Activated CD4-positive, alpha-beta T cell treated with anti-CD3 and anti-CD28 coated beads for 36 hours (primary cell): ENCODE data around the gene RRM1. TPM values are rescaled to one million over a fixed set of nuclear protein-coding genes. Genes with fewer than 3 reads are reported as not detected.

Source experiments
- ATAC-seq: fragments of 200-7000 bp; cut with Tn5 transposase; one replicate; pipeline ENCODE4 v1.10.0; 2021; ENCODE audit warnings: mild to moderate bottlenecking, moderate library complexity
- CTCF ChIA-PET: fragments of 350-600 bp; sonication (Branson Sonifier 250); formaldehyde crosslinking; loops from one replicate; lab custom pipeline; 2021; ENCODE audit warnings: antibody characterized with exemption; lab: Charles Lee
- POLR2A ChIA-PET: fragments of 350-600 bp; sonication (Branson Sonifier 250); formaldehyde crosslinking; loops from one replicate; lab custom pipeline; 2021; ENCODE audit warnings: antibody characterized with exemption, inconsistent platforms; lab: Charles Lee
- DNase-seq: peaks from one replicate; pipeline ENCODE4 v3.0.0-alpha.2; 2020
- H3K27ac Mint-ChIP-seq: one replicate; pipeline ENCODE4 v1.8.0; 2021; ENCODE audit warnings: mixed read lengths
- H3K27me3 Mint-ChIP-seq: one replicate; pipeline ENCODE4 v1.8.0; 2021; ENCODE audit warnings: mixed read lengths
- H3K36me3 Mint-ChIP-seq: one replicate; pipeline ENCODE4 v1.8.0; 2021; ENCODE audit warnings: low read depth, mixed read lengths
- H3K4me1 Mint-ChIP-seq: one replicate; pipeline ENCODE4 v1.8.0; 2021; ENCODE audit warnings: mixed read lengths
- H3K4me3 Mint-ChIP-seq: one replicate; pipeline ENCODE4 v1.8.0; 2021; ENCODE audit warnings: mild to moderate bottlenecking, moderate library complexity, mixed read lengths
- H3K9me3 Mint-ChIP-seq: one replicate; pipeline ENCODE4 v1.8.0; 2021; ENCODE audit warnings: low read depth, mixed read lengths
- intact Hi-C, 2 experiments: fragments of 100-400 bp; cut with DNase I in 1 of 2; cut with micrococcal nuclease in 1 of 2; formaldehyde crosslinking; loops; one replicate each; pipeline versions ENCODE4 v1.14.2 to v1.15.1; 2022 to 2024; cut with DNase I, micrococcal nuclease
- total RNA-seq, 2 experiments: library from RNA; stranded (reverse); gene quantifications; one replicate each; pipeline ENCODE4 v1.2.3, GENCODE V29; 2021

The RRM1 gene
- total RNA-seq, 2 experiments from 2014 or later, result 220 to 259 TPM

DNA sequence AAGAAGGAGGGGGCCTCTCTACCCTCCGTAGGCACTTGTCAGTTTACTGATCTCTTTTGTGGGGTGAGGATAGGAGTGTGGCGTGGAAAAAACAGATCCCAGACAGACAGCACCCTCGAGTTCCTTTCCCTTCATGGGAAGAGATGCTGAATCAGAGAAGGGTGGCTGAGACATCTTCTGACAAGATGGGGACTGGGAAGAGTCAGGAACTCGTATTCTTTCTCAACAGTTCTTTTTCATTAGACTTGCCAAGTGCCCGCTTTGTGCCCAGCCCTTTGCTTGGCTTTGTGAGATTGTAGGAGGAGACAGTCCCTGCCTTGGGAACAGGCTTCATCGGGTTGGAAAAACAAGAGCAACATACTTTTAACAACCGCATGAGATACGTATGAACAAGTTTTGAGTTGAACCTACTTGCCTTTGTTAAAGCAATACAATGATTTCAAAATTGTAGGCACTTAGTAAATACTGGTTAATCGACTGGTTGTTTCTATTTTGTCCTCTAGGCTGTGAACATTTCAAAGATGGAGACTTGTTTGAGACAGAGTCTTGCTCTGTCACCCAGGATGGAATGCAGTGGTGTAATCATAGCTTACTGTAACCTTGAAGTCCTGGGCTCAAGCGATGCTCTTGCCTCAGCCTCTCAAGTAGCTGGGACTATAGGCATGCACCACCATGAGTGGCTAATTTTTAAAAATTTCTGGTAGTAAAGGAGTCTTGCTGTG, 1.1 kb downstream of the RRM1 start:
- peaks cover 40% of the 10 kb centered on the region for H3K36me3 Mint-ChIP-seq
- DNase-seq, result peak; percentile 16
- ChIA-PET CTCF (interaction anchor here (0.9 to 1.7 kb wide), 4 partner anchors 10 to 287 kb away, joined by 3 to 6 read pairs (median 4); partner anchors contain the start of gene PGAP2), POLR2A (interaction anchor here (0.6 to 2.3 kb wide), 4 partner anchors 234 to 298 kb away, joined by 3 to 7 read pairs (median 4); partner anchors contain the start of genes NUP98 and STIM1)
- intact Hi-C loops, result loop anchor here in 1 of 2 experiments (10.0 kb wide), 1 partner anchor 1111 kb away; no protein-coding TSS in a partner anchor
- H3K9me3 Mint-ChIP-seq, result no peaks in the 10 kb centered on the region
- H3K4me3 Mint-ChIP-seq, result peak overlapping the region; percentile 98
- H3K27ac Mint-ChIP-seq, result peak overlapping the region; percentile 97
- peaks cover 66% of the 10 kb centered on the region for H3K4me1 Mint-ChIP-seq
- ATAC-seq, result no peak
- no peaks in the 10 kb centered on the region for H3K27me3 Mint-ChIP-seq

DNA sequence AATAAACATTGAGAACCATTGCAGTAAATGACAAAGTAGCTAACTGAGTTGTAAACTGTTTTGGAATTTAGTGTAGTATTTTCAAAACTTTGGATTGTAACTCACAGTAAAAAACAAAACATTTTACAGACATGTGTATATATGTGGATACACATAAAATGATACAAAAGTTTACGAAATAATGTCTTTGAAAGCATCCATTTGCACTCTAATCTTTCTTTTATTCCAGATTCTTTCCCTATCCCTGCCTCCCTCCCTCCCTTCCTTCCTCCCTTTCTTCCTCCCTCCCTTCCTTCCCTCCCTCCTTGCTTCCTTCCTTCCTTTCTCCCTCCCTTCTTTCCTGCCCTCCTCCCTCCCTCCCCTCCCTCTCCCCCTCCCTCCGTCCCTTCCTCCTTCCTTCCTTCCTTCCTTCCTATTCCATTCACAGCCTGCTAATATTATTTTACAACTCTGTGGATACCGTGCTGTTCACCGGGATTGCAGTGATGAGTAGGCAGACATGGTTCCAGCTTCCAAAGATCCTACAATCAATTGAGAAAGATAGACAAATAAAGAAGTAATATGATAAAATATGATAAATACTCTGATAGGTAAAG, 3.5 kb downstream of the RRM1 start:
- Mint-ChIP-seq H3K27me3 (no peaks in the 10 kb centered on the region), H3K27ac (no peak overlapping the region), H3K9me3 (no peaks in the 10 kb centered on the region), H3K4me3 (no peak overlapping the region), H3K36me3 (peaks cover 44% of the 10 kb centered on the region), H3K4me1 (peaks cover 52% of the 10 kb centered on the region)
- intact Hi-C loops, result loop anchor here in 1 of 2 experiments (10.0 kb wide), 1 partner anchor 1113 kb away; no protein-coding TSS in a partner anchor
- DNase-seq, result no peak
- ChIA-PET CTCF (interaction anchor here (1.0 to 1.9 kb wide), 4 partner anchors 16 to 414 kb away, joined by 3 to 6 read pairs (median 4); no protein-coding TSS in a partner anchor), POLR2A (interaction anchor here (0.7 to 0.8 kb wide), 2 partner anchors 9 to 250 kb away, joined by 3 read pairs; no protein-coding TSS in a partner anchor)
- ATAC-seq, result no peak

DNA sequence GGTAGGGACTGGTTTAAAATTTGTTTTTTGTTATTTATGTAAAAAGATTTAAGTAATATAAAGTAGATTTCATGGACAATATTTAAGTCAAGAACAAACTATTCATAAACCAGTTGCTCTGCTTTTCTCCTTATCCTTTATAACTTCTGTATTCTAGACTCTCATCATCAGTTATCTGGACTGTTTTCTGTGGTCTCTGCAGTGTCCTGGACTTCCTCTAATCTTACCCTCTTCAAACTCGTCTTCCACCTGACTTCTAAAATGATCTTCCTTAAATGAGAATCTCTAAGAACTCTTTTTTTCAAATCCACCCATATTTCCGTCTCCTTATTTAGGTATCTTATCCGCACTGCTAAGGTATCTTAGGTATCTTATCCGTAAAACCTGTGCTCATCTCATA, 8.1 kb downstream of the RRM1 start:
- Mint-ChIP-seq H3K36me3 (peaks cover 54% of the 10 kb centered on the region), H3K4me1 (peaks cover 36% of the 10 kb centered on the region), H3K27ac (no peak overlapping the region), H3K27me3 (no peaks in the 10 kb centered on the region), H3K4me3 (no peak overlapping the region), H3K9me3 (no peaks in the 10 kb centered on the region)
- ChIA-PET CTCF (interaction anchor here (1.0 kb wide), 1 partner anchor 15 kb away, joined by 3 read pairs; no protein-coding TSS in a partner anchor), POLR2A (no interaction called here)
- DNase-seq, result no peak
- intact Hi-C loops, result loop anchor here in 1 of 2 experiments (10.0 kb wide), 1 partner anchor 418 kb away; no protein-coding TSS in a partner anchor
- ATAC-seq, result no peak

DNA sequence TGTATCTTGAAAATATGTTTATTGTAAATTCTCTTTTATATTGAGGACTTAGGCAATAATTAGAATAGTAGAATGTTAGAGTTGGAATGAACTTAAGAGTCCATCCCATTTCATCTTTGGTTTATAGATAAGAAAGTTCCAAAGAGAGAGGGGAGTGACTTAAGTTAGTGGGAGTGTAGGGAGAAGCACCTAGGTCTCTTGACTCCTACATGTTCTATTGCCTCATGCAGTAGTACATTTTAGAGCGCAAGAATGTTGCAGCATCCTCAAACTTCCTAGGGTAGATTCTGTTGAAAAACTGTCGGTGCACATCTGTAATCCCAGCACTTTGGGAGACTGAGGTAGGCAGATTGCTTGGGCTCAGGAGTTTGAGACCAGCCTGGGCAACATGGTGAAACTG, 8.7 kb downstream of the RRM1 start:
- Mint-ChIP-seq H3K27ac (no peak overlapping the region), H3K36me3 (peaks cover 57% of the 10 kb centered on the region), H3K4me3 (no peak overlapping the region), H3K4me1 (peaks cover 34% of the 10 kb centered on the region), H3K27me3 (no peaks in the 10 kb centered on the region), H3K9me3 (no peaks in the 10 kb centered on the region)
- no peak for DNase-seq
- intact Hi-C loops, result loop anchor here in 1 of 2 experiments (10.0 kb wide), 1 partner anchor 418 kb away; no protein-coding TSS in a partner anchor
- ChIA-PET POLR2A (interaction anchor here (0.7 kb wide), 1 partner anchor 254 kb away, joined by 4 read pairs; no protein-coding TSS in a partner anchor), CTCF (interaction anchor here (1.0 kb wide), 2 partner anchors 15 to 30 kb away, joined by 3 to 4 read pairs; no protein-coding TSS in a partner anchor)
- no peak for ATAC-seq

DNA sequence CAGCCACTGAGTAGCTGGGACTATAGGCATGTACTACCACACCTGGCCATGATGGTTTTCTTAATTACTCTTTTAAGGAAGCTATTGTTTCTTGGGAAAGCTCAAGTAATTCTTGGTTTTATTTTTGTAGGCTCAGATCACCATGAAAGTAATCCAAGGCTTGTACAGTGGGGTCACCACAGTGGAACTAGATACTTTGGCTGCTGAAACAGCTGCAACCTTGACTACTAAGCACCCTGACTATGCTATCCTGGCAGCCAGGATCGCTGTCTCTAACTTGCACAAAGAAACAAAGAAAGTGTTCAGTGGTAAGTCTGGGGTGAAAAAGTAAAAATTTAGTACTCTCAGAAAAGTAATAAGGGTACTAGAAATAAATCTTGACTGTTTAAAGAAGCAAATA, 11.3 kb downstream of the RRM1 start:
- H3K9me3 Mint-ChIP-seq, result no peaks in the 10 kb centered on the region
- intact Hi-C loops, result loop anchor here in 1 of 2 experiments (10.0 kb wide), 1 partner anchor 421 kb away; no protein-coding TSS in a partner anchor
- peaks cover 14% of the 10 kb centered on the region for H3K4me1 Mint-ChIP-seq
- POLR2A ChIA-PET, result no interaction called here
- peaks cover 51% of the 10 kb centered on the region for H3K36me3 Mint-ChIP-seq
- no peak for ATAC-seq
- H3K27me3 Mint-ChIP-seq, result no peaks in the 10 kb centered on the region
- no peak overlapping the region for H3K4me3 Mint-ChIP-seq
- no peak overlapping the region for H3K27ac Mint-ChIP-seq
- CTCF ChIA-PET, result interaction anchor here (0.9 to 1.5 kb wide), 2 partner anchors 11 to 33 kb away, joined by 3 to 4 read pairs; no protein-coding TSS in a partner anchor
- no peak for DNase-seq

DNA sequence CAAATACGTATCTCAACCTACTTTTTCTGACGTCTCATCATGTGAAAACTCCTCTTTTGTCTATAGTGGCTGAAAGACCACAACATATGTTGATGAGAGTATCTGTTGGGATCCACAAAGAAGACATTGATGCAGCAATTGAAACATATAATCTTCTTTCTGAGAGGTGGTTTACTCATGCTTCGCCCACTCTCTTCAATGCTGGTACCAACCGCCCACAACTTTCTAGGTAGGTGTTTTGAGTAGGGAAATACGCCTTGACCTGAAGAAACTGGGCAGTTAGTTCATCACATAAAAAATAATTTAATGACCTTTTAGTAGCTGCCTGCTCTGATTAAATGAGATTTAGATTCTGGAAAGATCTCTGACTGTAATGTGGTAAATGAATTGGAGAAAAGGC, 17.2 kb downstream of the RRM1 start:
- no peak for DNase-seq
- no peaks in the 10 kb centered on the region for H3K4me1 Mint-ChIP-seq
- no peaks in the 10 kb centered on the region for H3K9me3 Mint-ChIP-seq
- no peak for ATAC-seq
- no peak overlapping the region for H3K27ac Mint-ChIP-seq
- no peaks in the 10 kb centered on the region for H3K27me3 Mint-ChIP-seq
- H3K36me3 Mint-ChIP-seq, result peaks cover 55% of the 10 kb centered on the region
- intact Hi-C loops, result no loop called here
- ChIA-PET POLR2A (no interaction called here), CTCF (no interaction called here)
- H3K4me3 Mint-ChIP-seq, result no peak overlapping the region

DNA sequence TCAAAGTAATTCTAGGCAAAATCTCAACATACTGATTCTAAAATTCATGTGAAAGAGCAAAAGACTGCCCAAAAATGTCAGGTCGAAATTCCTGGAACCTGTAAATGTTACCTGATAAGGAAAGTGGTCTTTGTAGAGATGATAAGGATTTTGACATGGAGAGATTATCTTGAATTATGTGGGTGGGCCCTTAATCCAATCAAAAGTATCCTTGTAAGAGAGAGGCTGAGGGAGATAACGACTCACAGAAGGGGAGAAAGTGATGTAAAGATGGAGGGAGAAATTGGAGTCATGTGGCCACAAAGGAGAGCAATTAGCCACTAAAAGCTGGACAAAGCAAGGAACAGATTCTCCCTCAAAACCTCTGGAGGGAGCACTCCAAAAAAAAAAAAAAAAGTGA, 20.5 kb downstream of the RRM1 start:
- Mint-ChIP-seq H3K36me3 (peaks cover 57% of the 10 kb centered on the region), H3K27me3 (no peaks in the 10 kb centered on the region), H3K4me3 (no peak overlapping the region), H3K9me3 (no peaks in the 10 kb centered on the region), H3K27ac (no peak overlapping the region), H3K4me1 (peaks cover 11% of the 10 kb centered on the region)
- POLR2A ChIA-PET, result no interaction called here
- ATAC-seq (no peak), DNase-seq (no peak)
- CTCF ChIA-PET, result interaction anchor here (0.6 to 1.6 kb wide), 2 partner anchors 17 to 265 kb away, joined by 3 to 4 read pairs; no protein-coding TSS in a partner anchor
- intact Hi-C loops, result no loop called here

DNA sequence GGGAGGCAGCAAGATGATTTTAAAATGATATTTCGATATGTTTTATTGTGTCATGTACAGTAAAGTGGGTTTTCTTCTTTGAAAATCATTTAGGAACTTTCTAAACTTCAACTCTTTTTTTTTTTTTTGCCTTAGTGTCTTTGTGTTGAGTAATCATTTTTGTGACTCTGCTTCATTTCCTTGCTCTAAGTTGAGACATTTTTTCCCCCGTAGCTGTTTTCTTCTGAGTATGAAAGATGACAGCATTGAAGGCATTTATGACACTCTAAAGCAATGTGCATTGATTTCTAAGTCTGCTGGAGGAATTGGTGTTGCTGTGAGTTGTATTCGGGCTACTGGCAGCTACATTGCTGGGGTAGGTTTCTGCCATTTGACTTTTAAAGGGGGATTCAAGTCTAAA, 23.5 kb downstream of the RRM1 start:
- DNase-seq (no peak), ATAC-seq (peak; percentile 68)
- CTCF ChIA-PET, result interaction anchor here (0.8 to 1.8 kb wide), 2 partner anchors 15 to 17 kb away, joined by 3 to 4 read pairs; no protein-coding TSS in a partner anchor
- intact Hi-C loops, result no loop called here
- Mint-ChIP-seq H3K36me3 (peaks cover 62% of the 10 kb centered on the region), H3K4me1 (peaks cover 11% of the 10 kb centered on the region), H3K4me3 (no peak overlapping the region), H3K27ac (peak overlapping the region; percentile 58), H3K9me3 (no peaks in the 10 kb centered on the region), H3K27me3 (no peaks in the 10 kb centered on the region)
- POLR2A ChIA-PET, result interaction anchor here (0.6 kb wide), 1 partner anchor 350 kb away, joined by 3 read pairs; no protein-coding TSS in a partner anchor

DNA sequence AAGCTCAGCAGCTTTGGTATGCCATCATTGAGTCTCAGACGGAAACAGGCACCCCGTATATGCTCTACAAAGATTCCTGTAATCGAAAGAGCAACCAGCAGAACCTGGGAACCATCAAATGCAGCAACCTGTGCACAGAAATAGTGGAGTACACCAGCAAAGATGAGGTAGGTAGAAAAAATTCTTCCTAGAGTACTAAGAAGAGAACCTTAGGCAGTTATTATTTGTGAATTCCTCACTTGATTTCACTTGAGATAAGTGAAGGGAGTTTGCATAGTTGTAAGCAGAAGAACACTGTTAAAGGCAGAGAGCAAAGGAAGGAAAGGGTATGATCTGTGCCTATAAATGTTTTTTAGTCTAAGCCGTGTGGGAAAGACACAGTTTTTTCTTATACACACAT, 28.6 kb downstream of the RRM1 start:
- no peaks in the 10 kb centered on the region for H3K27me3 Mint-ChIP-seq
- no peaks in the 10 kb centered on the region for H3K9me3 Mint-ChIP-seq
- no peak overlapping the region for H3K27ac Mint-ChIP-seq
- intact Hi-C loops, result no loop called here
- ATAC-seq (no peak), DNase-seq (no peak)
- H3K4me1 Mint-ChIP-seq, result peaks cover 2% of the 10 kb centered on the region
- H3K36me3 Mint-ChIP-seq, result peaks cover 72% of the 10 kb centered on the region
- POLR2A ChIA-PET, result no interaction called here
- H3K4me3 Mint-ChIP-seq, result no peak overlapping the region
- CTCF ChIA-PET, result no interaction called here

DNA sequence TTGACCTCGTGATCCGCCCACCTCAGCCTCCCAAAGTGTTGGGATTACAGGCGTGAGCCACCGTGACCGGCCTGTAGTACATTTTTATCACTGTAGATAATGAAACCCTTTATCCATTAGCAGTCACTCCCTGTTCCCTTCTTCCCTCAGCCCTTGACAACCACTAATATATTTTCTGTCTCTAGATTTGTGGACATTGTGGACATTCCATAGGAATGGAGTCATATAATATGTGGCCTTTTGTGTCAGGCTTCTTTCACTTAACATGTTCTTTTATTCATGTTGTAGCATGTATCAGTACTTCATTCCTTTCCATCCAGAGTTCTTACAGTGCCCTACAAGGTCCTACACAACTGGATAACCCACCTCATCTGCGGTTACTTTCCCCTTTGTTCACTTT, 30.5 kb downstream of the RRM1 start:
- no peak for ATAC-seq
- Mint-ChIP-seq H3K4me3 (no peak overlapping the region), H3K27ac (no peak overlapping the region), H3K4me1 (no peaks in the 10 kb centered on the region), H3K9me3 (no peaks in the 10 kb centered on the region), H3K36me3 (peaks cover 73% of the 10 kb centered on the region), H3K27me3 (no peaks in the 10 kb centered on the region)
- DNase-seq, result no peak
- CTCF ChIA-PET, result no interaction called here
- POLR2A ChIA-PET, result no interaction called here
- intact Hi-C loops, result no loop called here

DNA sequence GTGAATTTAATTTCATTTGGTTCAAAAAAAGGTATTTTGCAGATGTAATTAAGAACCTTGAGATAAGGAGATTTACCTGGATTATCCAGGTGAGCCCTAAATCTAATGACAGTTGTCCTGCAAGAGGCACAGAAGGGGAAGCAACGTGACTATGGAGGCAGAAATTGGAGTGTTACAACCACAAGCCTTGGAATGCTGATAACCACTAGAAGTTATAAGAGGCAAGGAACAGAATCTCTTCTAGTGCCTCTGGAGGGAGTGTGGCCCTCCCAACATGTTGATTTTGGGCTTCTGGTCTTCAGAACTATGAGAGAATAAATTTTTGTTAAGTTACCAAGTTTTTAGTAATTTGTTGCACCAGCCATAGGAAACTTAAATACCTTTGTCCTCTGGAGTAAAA, 32.8 kb downstream of the RRM1 start:
- H3K27ac Mint-ChIP-seq, result no peak overlapping the region
- CTCF ChIA-PET, result no interaction called here
- intact Hi-C loops, result no loop called here
- POLR2A ChIA-PET, result no interaction called here
- no peak overlapping the region for H3K4me3 Mint-ChIP-seq
- H3K4me1 Mint-ChIP-seq, result no peaks in the 10 kb centered on the region
- no peaks in the 10 kb centered on the region for H3K9me3 Mint-ChIP-seq
- no peak for ATAC-seq
- DNase-seq, result no peak
- H3K27me3 Mint-ChIP-seq, result no peaks in the 10 kb centered on the region
- peaks cover 68% of the 10 kb centered on the region for H3K36me3 Mint-ChIP-seq
